GM06990 (cell line): ENCODE results near the gene BMERB1.
"Not testable (repeated sequence)": the region's sequence is repeated elsewhere in the genome, so short reads cannot be mapped to it uniquely, and the experiment has no call there.

Experiments used
- DNase-seq: peaks from one replicate; pipeline ENCODE4 v3.0.0-alpha.2; 2011; ENCODE audit not compliant: insufficient read length; ENCODE audit errors: extremely low read depth
- H3K27me3 ChIP-seq: replicated peaks from 2 replicates; pipeline ENCODE4 v1.6.0; 2011; ENCODE audit warnings: low read length; ENCODE audit not compliant: control insufficient read depth, insufficient read depth
- H3K36me3 ChIP-seq: 2 replicates; pipeline ENCODE4 v1.5.1; 2011; ENCODE audit warnings: low read length; ENCODE audit not compliant: control insufficient read depth, insufficient read depth
- H3K4me3 ChIP-seq: replicated peaks from 2 replicates; pipeline ENCODE4 v1.5.1; 2011; ENCODE audit warnings: low read depth, mild to moderate bottlenecking, control low read depth, low read length
- TF ChIP-seq, protein P1 (sequence below): IDR thresholded peaks from 2 replicates; pipeline ENCODE4 v1.5.1; 2011; ENCODE audit warnings: low read length, control low read depth, mild to moderate bottlenecking, inconsistent platforms; ENCODE audit not compliant: insufficient read depth, poor library complexity, severe bottlenecking

The BMERB1 gene

DNA sequence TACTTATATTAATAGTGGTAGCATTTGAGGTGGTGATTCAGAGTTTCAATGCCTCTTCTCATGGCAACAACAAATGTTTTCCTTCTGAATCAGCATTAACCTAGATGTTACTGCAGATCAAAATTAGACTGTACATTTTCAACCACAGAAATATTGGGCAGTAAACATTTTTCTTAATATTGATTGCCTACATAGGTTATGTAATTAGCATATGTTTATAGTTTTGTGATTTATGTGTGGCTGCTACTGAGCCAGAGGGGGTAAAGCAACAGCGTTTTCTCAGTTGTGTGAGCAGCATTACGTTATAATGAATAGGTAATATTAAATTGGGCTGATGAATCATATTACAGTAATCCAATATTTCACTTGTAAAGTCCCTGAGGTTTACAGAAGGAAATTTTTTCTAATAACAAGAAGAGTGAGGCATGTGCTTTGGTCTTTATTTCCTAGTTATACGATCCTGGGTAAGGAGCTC is 18.8 kb upstream of the BMERB1 start:
- no peak overlapping the region for H3K4me3 ChIP-seq
- TF ChIP-seq, protein P1, sequence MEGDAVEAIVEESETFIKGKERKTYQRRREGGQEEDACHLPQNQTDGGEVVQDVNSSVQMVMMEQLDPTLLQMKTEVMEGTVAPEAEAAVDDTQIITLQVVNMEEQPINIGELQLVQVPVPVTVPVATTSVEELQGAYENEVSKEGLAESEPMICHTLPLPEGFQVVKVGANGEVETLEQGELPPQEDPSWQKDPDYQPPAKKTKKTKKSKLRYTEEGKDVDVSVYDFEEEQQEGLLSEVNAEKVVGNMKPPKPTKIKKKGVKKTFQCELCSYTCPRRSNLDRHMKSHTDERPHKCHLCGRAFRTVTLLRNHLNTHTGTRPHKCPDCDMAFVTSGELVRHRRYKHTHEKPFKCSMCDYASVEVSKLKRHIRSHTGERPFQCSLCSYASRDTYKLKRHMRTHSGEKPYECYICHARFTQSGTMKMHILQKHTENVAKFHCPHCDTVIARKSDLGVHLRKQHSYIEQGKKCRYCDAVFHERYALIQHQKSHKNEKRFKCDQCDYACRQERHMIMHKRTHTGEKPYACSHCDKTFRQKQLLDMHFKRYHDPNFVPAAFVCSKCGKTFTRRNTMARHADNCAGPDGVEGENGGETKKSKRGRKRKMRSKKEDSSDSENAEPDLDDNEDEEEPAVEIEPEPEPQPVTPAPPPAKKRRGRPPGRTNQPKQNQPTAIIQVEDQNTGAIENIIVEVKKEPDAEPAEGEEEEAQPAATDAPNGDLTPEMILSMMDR, result no peak
- H3K27me3 ChIP-seq, result no peaks in the 10 kb centered on the region
- no peak for DNase-seq
- no peaks in the 10 kb centered on the region for H3K36me3 ChIP-seq

DNA sequence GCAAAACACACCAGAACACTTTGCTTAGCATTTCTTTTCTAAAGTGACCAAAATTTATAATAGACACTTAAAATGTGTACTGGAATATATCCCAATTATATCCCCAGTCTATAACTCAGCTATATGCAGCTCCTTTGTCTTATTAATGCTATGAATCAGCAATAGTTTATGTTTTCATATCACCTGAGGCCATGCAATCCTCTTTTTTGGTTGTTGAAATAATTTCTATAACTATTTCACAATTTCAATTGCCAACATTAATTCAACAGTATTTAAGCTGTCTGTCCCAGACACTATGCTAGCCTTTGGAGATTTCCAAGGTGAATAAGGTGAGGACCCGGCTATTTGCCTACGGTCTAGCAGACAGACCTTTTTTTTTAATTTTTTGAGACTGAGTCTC is 17.2 kb upstream of the BMERB1 start:
- Histone ChIP-seq H3K27me3 (no peaks in the 10 kb centered on the region), H3K4me3 (no peak overlapping the region), H3K36me3 (no peaks in the 10 kb centered on the region)
- TF ChIP-seq, protein P1, result no peak
- DNase-seq, result no peak

GRCh38 chr16:15418206-15418605 is 16.2 kb upstream of the BMERB1 start:
- Histone ChIP-seq H3K4me3 (no peak overlapping the region), H3K27me3 (no peaks in the 10 kb centered on the region), H3K36me3 (no peaks in the 10 kb centered on the region)
- no peak for DNase-seq
- TF ChIP-seq, protein P1, result no peak

GRCh38 chr16:15421696-15422095 is 12.7 kb upstream of the BMERB1 start:
- not testable (repeated sequence) for H3K36me3 ChIP-seq, DNase-seq

GRCh38 chr16:15422222-15422621 is 12.2 kb upstream of the BMERB1 start:
- Histone ChIP-seq H3K4me3 (no peak overlapping the region), H3K36me3 (no peaks in the 10 kb centered on the region), H3K27me3 (no peaks in the 10 kb centered on the region)
- no peak for DNase-seq
- TF ChIP-seq, protein P1, result no peak

More at GRCh38 chr16:15421696-15422095, 12.7 kb upstream of the BMERB1 start:
- H3K27me3 ChIP-seq, H3K4me3 ChIP-seq: not testable (repeated sequence)

GRCh38 chr16:15425861-15426260 is 8.5 kb upstream of the BMERB1 start:
- Histone ChIP-seq H3K4me3 (no peak overlapping the region), H3K27me3 (no peaks in the 10 kb centered on the region), H3K36me3 (no peaks in the 10 kb centered on the region)
- TF ChIP-seq, protein P1, result no peak
- DNase-seq, result no peak
